ENCODE measurements around the gene DAAM1. TPM values are rescaled to one million over a fixed set of nuclear protein-coding genes. Genes with fewer than 3 reads are reported as not detected.

DAAM1 gene
- polyA plus RNA-seq, 1 experiment: 9.8 TPM

DNA sequence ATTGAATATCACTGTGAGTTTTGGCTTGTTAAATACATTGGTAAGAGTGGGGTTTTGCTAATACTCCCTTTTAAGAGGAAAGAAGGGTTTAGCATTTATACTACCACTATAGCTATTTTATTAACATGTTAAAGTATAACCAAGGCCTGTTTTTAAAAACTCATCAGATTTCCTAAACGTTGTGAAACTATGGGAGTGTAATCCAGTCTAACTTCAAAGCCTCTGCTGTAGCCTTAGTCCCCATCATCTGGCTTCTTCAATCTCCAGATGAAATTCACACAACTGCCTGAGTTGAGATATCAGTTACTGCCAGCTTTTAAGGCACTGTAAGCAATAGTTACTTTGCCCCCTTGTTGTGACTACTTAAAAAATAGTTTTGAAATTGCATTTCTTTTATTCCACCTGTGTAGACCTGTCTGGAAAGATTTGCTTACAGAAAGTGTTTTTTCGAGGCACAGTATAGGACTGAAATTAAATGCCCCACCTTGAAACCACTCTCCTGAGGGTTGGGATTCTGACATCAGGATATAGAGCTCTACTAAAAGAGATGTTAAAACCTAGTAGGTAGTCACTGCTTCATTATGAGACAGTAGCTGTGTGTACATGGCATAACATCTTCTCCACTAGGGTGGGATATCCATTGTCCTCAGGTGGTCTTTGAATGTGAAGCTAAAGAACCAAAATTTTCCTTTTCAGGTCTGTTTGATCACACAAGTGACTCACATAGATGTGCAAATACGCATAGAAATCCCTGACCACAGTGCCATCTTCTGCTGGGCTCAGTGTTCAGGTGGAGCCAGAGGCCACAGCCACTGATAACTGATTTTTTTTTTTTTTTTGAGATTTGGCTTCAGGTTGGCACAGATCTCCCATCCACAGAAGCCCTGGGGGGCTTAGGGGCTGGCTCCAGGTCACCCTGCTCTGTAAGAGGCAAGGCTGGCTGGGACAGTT, 125.5 kb downstream of the DAAM1 start:
- Histone ChIP-seq H3K9me3 (ENCODE audit: control insufficient read depth, insufficient read depth, low read length) (no peaks in the 10 kb centered on the region), H3K27me3 (ENCODE audit: control insufficient read depth, insufficient read depth, low read length) (no peaks in the 10 kb centered on the region), H3K4me3 (ENCODE audit: low read depth, low read length) (no peak overlapping the region), H3K27ac (ENCODE audit: low read depth, low read length) (no peak overlapping the region)
- CTCF ChIA-PET: interaction anchor here (0.6 to 1.1 kb wide), 2 partner anchors 145 to 190 kb away, joined by 3 to 4 read pairs; no protein-coding TSS in a partner anchor
- no peak for DNase-seq (ENCODE audit: low read depth, low spot score)
- TF ChIP-seq, protein P1, sequence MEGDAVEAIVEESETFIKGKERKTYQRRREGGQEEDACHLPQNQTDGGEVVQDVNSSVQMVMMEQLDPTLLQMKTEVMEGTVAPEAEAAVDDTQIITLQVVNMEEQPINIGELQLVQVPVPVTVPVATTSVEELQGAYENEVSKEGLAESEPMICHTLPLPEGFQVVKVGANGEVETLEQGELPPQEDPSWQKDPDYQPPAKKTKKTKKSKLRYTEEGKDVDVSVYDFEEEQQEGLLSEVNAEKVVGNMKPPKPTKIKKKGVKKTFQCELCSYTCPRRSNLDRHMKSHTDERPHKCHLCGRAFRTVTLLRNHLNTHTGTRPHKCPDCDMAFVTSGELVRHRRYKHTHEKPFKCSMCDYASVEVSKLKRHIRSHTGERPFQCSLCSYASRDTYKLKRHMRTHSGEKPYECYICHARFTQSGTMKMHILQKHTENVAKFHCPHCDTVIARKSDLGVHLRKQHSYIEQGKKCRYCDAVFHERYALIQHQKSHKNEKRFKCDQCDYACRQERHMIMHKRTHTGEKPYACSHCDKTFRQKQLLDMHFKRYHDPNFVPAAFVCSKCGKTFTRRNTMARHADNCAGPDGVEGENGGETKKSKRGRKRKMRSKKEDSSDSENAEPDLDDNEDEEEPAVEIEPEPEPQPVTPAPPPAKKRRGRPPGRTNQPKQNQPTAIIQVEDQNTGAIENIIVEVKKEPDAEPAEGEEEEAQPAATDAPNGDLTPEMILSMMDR (IDR thresholded peaks at IDR 0.05; ENCODE audit: low read depth, low read length): no peak
- POLR2A ChIA-PET: no interaction called here

DNA sequence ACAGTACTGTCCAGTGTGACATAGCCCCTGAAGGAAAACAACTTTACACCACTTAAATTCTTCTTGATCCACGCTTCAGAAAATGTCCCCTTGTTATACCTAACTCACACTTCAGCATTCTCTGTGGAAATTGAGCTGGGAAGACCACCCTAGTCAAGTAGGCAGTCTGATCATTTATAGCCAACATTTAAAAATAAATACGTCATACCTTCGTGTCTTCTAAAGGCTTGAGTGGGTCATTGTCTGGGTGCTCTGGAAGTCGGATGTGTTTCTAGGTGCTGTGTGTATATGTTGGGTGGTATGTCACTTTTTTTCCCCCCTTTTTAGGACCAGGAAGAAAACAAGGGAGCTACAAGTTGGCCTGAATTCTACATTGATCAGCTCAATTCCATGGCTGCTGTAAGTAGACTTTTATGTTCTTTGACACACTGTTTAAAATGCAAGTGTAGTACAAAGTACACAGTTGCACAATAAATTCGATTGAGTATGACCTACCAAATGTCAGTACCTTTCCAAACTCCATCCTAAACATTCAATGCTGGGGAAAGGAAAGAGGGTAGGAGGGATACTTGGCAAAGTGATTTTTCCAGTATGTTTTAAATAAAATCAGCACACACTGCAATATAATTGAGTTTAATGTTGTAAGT, 126.6 kb downstream of the DAAM1 start:
- H3K4me3 ChIP-seq (ENCODE audit: low read depth, low read length): no peak overlapping the region
- H3K9me3 ChIP-seq (ENCODE audit: control insufficient read depth, insufficient read depth, low read length): no peaks in the 10 kb centered on the region
- no peak overlapping the region for H3K27ac ChIP-seq (ENCODE audit: low read depth, low read length)
- no peaks in the 10 kb centered on the region for H3K27me3 ChIP-seq (ENCODE audit: control insufficient read depth, insufficient read depth, low read length)
- POLR2A ChIA-PET: no interaction called here
- CTCF ChIA-PET: no interaction called here
- DNase-seq (ENCODE audit: low read depth, low spot score): no peak
- TF ChIP-seq, protein P1 (IDR thresholded peaks at IDR 0.05; ENCODE audit: low read depth, low read length): no peak

DNA sequence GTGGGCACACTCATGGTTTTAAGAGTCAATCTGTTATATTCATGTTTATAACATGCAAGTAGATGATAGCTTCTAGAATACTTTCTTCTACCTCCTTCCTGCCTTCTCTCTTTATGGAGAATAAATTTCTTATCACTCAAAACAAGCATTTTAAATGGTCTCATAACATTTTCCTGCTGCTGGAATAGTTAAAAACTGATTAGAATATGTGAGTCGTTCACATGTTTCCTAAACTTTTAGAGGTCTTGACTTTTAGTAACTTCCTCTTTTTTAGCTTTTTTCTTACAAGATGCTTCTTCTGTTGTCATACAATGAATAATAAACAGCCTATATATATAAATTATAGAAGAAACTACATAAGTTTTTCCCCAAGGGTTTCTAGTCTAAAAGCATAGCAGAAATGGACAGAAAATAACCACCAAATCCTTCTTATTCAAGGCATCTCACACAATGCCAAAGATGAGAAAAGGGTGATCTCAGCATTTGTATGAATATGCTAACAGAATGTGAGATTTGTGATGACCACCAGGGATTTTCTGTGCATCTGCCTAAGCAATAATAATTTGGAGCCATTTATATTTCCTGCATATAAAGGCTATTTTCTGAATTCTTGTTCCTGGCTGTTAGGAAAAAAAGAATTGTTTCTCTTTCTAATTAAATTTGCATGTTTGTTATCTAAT, 127.8 kb downstream of the DAAM1 start:
- ChIA-PET POLR2A (no interaction called here), CTCF (no interaction called here)
- Histone ChIP-seq H3K27me3 (ENCODE audit: control insufficient read depth, insufficient read depth, low read length) (no peaks in the 10 kb centered on the region), H3K27ac (ENCODE audit: low read depth, low read length) (no peak overlapping the region), H3K4me3 (ENCODE audit: low read depth, low read length) (no peak overlapping the region), H3K9me3 (ENCODE audit: control insufficient read depth, insufficient read depth, low read length) (no peaks in the 10 kb centered on the region)
- TF ChIP-seq, protein P1 (IDR thresholded peaks at IDR 0.05; ENCODE audit: low read depth, low read length): no peak
- no peak for DNase-seq (ENCODE audit: low read depth, low spot score)

DNA sequence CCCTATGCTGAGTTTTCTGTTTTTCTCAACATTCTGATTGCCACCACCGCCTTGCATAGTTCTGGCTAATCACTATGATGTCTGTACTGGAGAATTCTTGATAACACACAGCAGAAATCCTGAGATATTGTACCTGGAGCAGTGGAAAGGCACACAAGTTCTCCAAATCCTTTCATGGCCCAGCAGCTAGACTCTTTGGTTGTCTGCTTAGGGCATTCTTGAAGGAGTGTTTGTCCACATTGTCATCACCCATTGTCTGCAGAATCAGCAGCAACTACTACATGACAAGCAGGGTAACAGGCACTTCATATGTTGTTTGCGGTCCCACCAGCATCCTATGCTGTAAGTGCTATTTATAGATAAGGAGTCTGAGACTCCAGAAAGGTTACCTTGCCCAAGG, 128.9 kb downstream of the DAAM1 start:
- POLR2A ChIA-PET: no interaction called here

More for the DNA sequence above, 128.9 kb downstream of the DAAM1 start:
- CTCF ChIA-PET: no interaction called here
- H3K27me3 ChIP-seq (ENCODE audit: control insufficient read depth, insufficient read depth, low read length): no peaks in the 10 kb centered on the region
- no peaks in the 10 kb centered on the region for H3K9me3 ChIP-seq (ENCODE audit: control insufficient read depth, insufficient read depth, low read length)
- no peak for DNase-seq (ENCODE audit: low read depth, low spot score)
- no peak overlapping the region for H3K27ac ChIP-seq (ENCODE audit: low read depth, low read length)
- TF ChIP-seq, protein P1 (IDR thresholded peaks at IDR 0.05; ENCODE audit: low read depth, low read length): no peak
- no peak overlapping the region for H3K4me3 ChIP-seq (ENCODE audit: low read depth, low read length)

Data from AG04450 (cell line).